Heart right ventricle (tissue), 16 donors: ENCODE measurements around the gene FAM221A. TPM values are rescaled to one million over a fixed set of nuclear protein-coding genes. Genes with fewer than 3 reads are reported as not detected.

Experiments
- ATAC-seq, 8 donors: fragments of 200-7000 bp; cut with Tn5 transposase; one replicate each; pipeline ENCODE4 v1.9.1; 2020; ENCODE audit warnings: mild to moderate bottlenecking in 8 of 8, moderate library complexity in 8 of 8, moderate number of reproducible peaks in 1 of 8
- DNase-seq, 2 donors: peaks; one replicate each; pipeline ENCODE4 v3.0.0-alpha.2; 2020
- H3K27ac ChIP-seq, 10 donors: fragments of 200-600 bp; sonication (generic) in 2 of 10; one replicate each; pipeline versions ENCODE4 v1.5.0 to v1.8.0; 2020 to 2022; ENCODE audit warnings: mild to moderate bottlenecking in 3 of 10
- H3K27me3 ChIP-seq, 7 donors: fragments of 200-600 bp; one replicate each; pipeline ENCODE4 v1.8.0; 2021 to 2022; ENCODE audit warnings: mild to moderate bottlenecking in 2 of 7
- H3K36me3 ChIP-seq, 9 donors: fragments of 200-600 bp; sonication (generic) in 1 of 9; one replicate each; pipeline versions ENCODE4 v1.5.0 to v1.8.0; 2020 to 2022; ENCODE audit warnings: mild to moderate bottlenecking in 2 of 9
- H3K4me1 ChIP-seq, 9 donors: fragments of 200-600 bp; sonication (generic) in 1 of 9; one replicate each; pipeline versions ENCODE4 v1.5.0 to v1.8.0; 2020 to 2022; ENCODE audit warnings: mild to moderate bottlenecking in 4 of 9
- H3K4me3 ChIP-seq, 10 donors: fragments of 200-600 bp; sonication (generic) in 2 of 10; one replicate each; pipeline versions ENCODE4 v1.5.0 to v1.8.0; 2020 to 2022; ENCODE audit warnings: mild to moderate bottlenecking in 7 of 10, moderate library complexity in 2 of 10
- H3K9me3 ChIP-seq, 11 donors: fragments of 200-600 bp in 10 of 11; sonication (generic) in 2 of 11; one replicate each; pipeline versions ENCODE4 v1.5.0 to v1.8.0; 2013 to 2022; ENCODE audit warnings: mild to moderate bottlenecking in 2 of 11, control low read depth in 1 of 11, moderate library complexity in 1 of 11
- CTCF ChIP-seq, 9 donors: fragments of 200-600 bp; sonication (generic) in 2 of 9; IDR thresholded peaks; one replicate each; pipeline versions ENCODE4 v1.5.0 to v1.8.0; 2021 to 2022; ENCODE audit warnings: antibody characterized with exemption in 9 of 9, mild to moderate bottlenecking in 5 of 9, moderate library complexity in 1 of 9
- WGBS, 2 donors: extraction: QIAGEN DNeasy Blood & Tissue Kit; methylation state at CpG; one replicate each; pipeline ENCODE4 v1.1.7; 2013; ENCODE audit warnings: inconsistent platforms in 1 of 2; 5-methylcytosine and 5-hydroxymethylcytosine counted together
- intact Hi-C, 10 donors: fragments of 100-400 bp; cut with DNase I; formaldehyde crosslinking; loops; one replicate each; pipeline versions ENCODE4 v1.11.1 to v1.14.2; 2022
- polyA plus RNA-seq, 2 donors: library from polyadenylated mRNA; stranded (reverse); fragments of 200-250 nt; gene quantifications; one replicate each; pipeline ENCODE4 v1.2.3, GENCODE V29; 2013
- total RNA-seq, 10 donors: library from RNA; stranded (reverse); fragmentation: NEBNext Ultra II Directional in 3 of 10; extraction: Animal tissue kit (Norgen Biotek cat#: 25700) in 3 of 10; gene quantifications; one replicate each; pipeline versions ENCODE4 v1.2.1 to v1.2.4, GENCODE V29; 2021 to 2023
- donor health status: Arrhythmogenic right ventricular cardiomyopathy.
- donor health status: ischemic (EF 13 %, LVEDD 7.1; RV severe dilation, severe dysfunction).
- donor health status: healthy with polysubstance abuse.
- donor health status: DM: no; HTN: yes; CAD: no.
- donor health status: DM: no; HTN: no; CAD: no.
- donor health status: ischemic (EF 25% LVEDD 6.9; RV normal size, moderate dysfunction).
- donor health status: ischemic (EF 25% LVEDD 5.7; RV mildly dilated, moderate dysfunction).
- donor health status: healthy.
- donor health status: DM: yes; HTN: yes; CAD: no.
- donor health status: Ischemic cardiomyopathy.
- donor health status: ischemic (EF 35%, LVEDD 5.7; RV mildly dilated, moderate dysfunction).
- donor health status: nonischemic (EF 11% LVEDD 7.7; RV severe dilation, severe dysfunction).
- donor health status: DM: yes; HTN: yes; CAD: no.
- donor health status: PGD.
- donor health status: ischemic (EF 29% LVEDD 5.4; RV normal size, mild dysfunction).
- donor health status: nonischemic (EF 23%, LVEDD 6.1; RV moderate dilation, normal function).

FAM221A gene
- total and polyA plus RNA-seq, 12 donors: 1.4 to 6.8 (median 4.2) TPM

DNA sequence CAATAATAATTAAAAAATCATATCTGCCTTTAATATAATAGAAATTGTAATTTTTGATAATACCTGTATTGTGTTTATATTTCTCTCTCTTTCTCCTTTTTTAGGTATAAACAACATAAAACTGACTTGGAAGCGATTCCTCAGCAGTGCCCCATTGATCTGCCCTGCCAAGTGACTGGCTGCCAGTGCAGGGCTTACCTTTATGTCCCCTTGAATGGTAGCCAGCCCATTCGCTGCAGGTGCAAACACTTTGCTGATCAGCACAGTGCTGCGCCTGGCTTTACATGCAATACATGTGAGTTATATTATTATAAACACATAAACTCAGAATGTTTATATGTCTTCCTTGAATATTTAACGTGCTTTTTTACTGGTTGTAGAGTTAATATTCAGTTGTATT is 9.2 kb downstream of the FAM221A start:
- TF ChIP-seq CTCF (IDR thresholded peaks at IDR 0.05): no peak
- peaks cover 0 to 82% (median 15%) of the 10 kb centered on the region in 9 donors for H3K36me3 ChIP-seq
- no peak for ATAC-seq
- H3K27ac ChIP-seq: no peak overlapping the region
- intact Hi-C loops: loop anchor here in 1 of 10 donors (10.0 kb wide), 1 partner anchor 94 kb away; the partner anchor contains the start of gene CCDC126
- no peak overlapping the region for H3K4me3 ChIP-seq
- peaks cover 0 to 13% (median 0%) of the 10 kb centered on the region in 11 donors for H3K9me3 ChIP-seq
- no peaks in the 10 kb centered on the region for H3K27me3 ChIP-seq
- H3K4me1 ChIP-seq: peaks cover 0 to 14% (median 5%) of the 10 kb centered on the region in 9 donors
- DNase-seq: no peak
- WGBS, 2 donors: 93% methylated on average over 4 of the region's 4 CpGs

GRCh38 chr7:23691320-23691719 is 11.3 kb downstream of the FAM221A start:
- Histone ChIP-seq H3K27me3 (no peaks in the 10 kb centered on the region), H3K4me1 (peaks cover 0 to 7% (median 0%) of the 10 kb centered on the region in 9 donors), H3K27ac (no peak overlapping the region), H3K36me3 (peaks cover 0 to 92% (median 27%) of the 10 kb centered on the region in 9 donors), H3K4me3 (no peak overlapping the region), H3K9me3 (peaks cover 0 to 13% (median 0%) of the 10 kb centered on the region in 11 donors)
- TF ChIP-seq CTCF (IDR thresholded peaks at IDR 0.05): no peak
- ATAC-seq (no peak), DNase-seq (no peak)
- intact Hi-C loops: no loop called here
- WGBS, 2 donors: 92% methylated on average over 4 of the region's 4 CpGs

DNA sequence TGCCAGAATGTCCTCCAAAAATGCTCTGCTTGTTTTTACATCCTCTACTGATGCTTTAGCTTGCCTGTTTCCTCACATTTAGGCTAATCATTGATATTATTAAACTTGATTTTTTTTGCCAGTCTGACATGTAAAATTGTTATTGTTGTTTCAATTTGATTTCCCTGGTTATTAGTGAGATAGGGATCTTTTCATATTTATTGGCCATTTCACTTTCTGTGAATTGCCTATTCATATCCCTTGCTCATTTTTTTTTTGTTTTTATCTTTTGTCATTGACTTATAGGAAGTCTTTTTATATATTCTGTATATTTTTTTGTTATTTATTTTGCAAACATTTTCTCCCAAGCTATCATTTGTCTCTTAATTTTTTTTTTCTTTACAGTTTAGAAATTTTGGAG is 13.2 kb downstream of the FAM221A start:
- DNase-seq: no peak

GRCh38 chr7:23696916-23697441 is 17.0 kb downstream of the FAM221A start:
- peak in 2 of 8 donors; percentile 41 to 45 for ATAC-seq
- peak; percentile 16 to 49 for DNase-seq

More for the DNA sequence above, 13.2 kb downstream of the FAM221A start:
- intact Hi-C loops: no loop called here
- TF ChIP-seq CTCF (IDR thresholded peaks at IDR 0.05): no peak
- Histone ChIP-seq H3K4me1 (no peaks in the 10 kb centered on the region), H3K27me3 (no peaks in the 10 kb centered on the region), H3K36me3 (peaks cover 0 to 87% (median 27%) of the 10 kb centered on the region in 9 donors), H3K27ac (no peak overlapping the region), H3K9me3 (peaks cover 0 to 13% (median 0%) of the 10 kb centered on the region in 11 donors), H3K4me3 (no peak overlapping the region)
- no peak for ATAC-seq

More at GRCh38 chr7:23696916-23697441, 17.0 kb downstream of the FAM221A start:
- Histone ChIP-seq H3K4me1 (no peaks in the 10 kb centered on the region), H3K27ac (no peak overlapping the region), H3K27me3 (no peaks in the 10 kb centered on the region), H3K9me3 (peaks cover 0 to 13% (median 0%) of the 10 kb centered on the region in 11 donors), H3K36me3 (peaks cover 0 to 74% (median 27%) of the 10 kb centered on the region in 9 donors), H3K4me3 (no peak overlapping the region)
- 26 to 32% methylated on average over 7 of the region's 7 CpGs for WGBS, 2 donors
- peak; percentile 29 to 68 (median 59) for TF ChIP-seq CTCF (IDR thresholded peaks at IDR 0.05)
- intact Hi-C loops: no loop called here
